Neural cell (in vitro differentiated cells): Measurements from ENCODE around the gene HEBP1.

Source experiments
- CTCF ChIP-seq: fragments of 450-650 bp; IDR thresholded peaks from 2 replicates; pipeline ENCODE4 v1.5.1; 2014; ENCODE audit warnings: antibody characterized with exemption, mild to moderate bottlenecking, moderate library complexity; ENCODE audit not compliant: poor library complexity, severe bottlenecking
- EZH2 ChIP-seq: fragments of 200-600, 300-800 bp; shearing (Covaris generic), sonication (generic); IDR thresholded peaks from 2 replicates; pipeline ENCODE4 v1.6.1; 2014; ENCODE audit warnings: antibody characterized with exemption, low read length, borderline replicate concordance, mild to moderate bottlenecking; ENCODE audit not compliant: insufficient read depth, poor library complexity, severe bottlenecking
- MXI1 ChIP-seq: fragments of 450-650 bp; conservative IDR thresholded peaks from 2 replicates; pipeline ENCODE4 v1.6.1; 2014; ENCODE audit warnings: antibody characterized with exemption, mild to moderate bottlenecking; ENCODE audit not compliant: poor library complexity, severe bottlenecking
- POLR2AphosphoS5 ChIP-seq: IDR thresholded peaks from 2 replicates; pipeline ENCODE4 v1.6.1; 2012
- RAD21 ChIP-seq: fragments of 450-650 bp; conservative IDR thresholded peaks from 2 replicates; pipeline ENCODE4 v1.6.1; 2014; ENCODE audit warnings: antibody characterized with exemption, mild to moderate bottlenecking, moderate library complexity
- REST ChIP-seq: IDR thresholded peaks from 2 replicates; pipeline ENCODE4 v1.6.1; 2012; ENCODE audit warnings: borderline replicate concordance
- SMC3 ChIP-seq: fragments of 450-650 bp; conservative IDR thresholded peaks from 2 replicates; pipeline ENCODE4 v1.6.1; 2014; ENCODE audit warnings: antibody characterized with exemption, mild to moderate bottlenecking, moderate library complexity; ENCODE audit not compliant: poor library complexity
- TAF1 ChIP-seq: IDR thresholded peaks from 2 replicates; pipeline ENCODE4 v1.6.1; 2012; ENCODE audit warnings: low read depth

- TF ChIP-seq TAF1, result no peak
- TF ChIP-seq CTCF, result no peak
- TF ChIP-seq EZH2, result no peak
- TF ChIP-seq POLR2AphosphoS5, result no peak
- no peak for TF ChIP-seq RAD21
- no peak for TF ChIP-seq MXI1
- TF ChIP-seq REST, result no peak
- no peak for TF ChIP-seq SMC3
Measured at GRCh38 chr12:12964255-12964654, 35.8 kb downstream of the HEBP1 start.
